Activated CD4-positive, CD25-positive, alpha-beta regulatory T cell (primary cell): ENCODE data around the gene PTOV1.

Source experiments
- DNase-seq, 4 experiments: peaks; one replicate each; lab custom pipeline; 2025; lab: John Stamatoyannopoulos, UW

Gene PTOV1

DNA sequence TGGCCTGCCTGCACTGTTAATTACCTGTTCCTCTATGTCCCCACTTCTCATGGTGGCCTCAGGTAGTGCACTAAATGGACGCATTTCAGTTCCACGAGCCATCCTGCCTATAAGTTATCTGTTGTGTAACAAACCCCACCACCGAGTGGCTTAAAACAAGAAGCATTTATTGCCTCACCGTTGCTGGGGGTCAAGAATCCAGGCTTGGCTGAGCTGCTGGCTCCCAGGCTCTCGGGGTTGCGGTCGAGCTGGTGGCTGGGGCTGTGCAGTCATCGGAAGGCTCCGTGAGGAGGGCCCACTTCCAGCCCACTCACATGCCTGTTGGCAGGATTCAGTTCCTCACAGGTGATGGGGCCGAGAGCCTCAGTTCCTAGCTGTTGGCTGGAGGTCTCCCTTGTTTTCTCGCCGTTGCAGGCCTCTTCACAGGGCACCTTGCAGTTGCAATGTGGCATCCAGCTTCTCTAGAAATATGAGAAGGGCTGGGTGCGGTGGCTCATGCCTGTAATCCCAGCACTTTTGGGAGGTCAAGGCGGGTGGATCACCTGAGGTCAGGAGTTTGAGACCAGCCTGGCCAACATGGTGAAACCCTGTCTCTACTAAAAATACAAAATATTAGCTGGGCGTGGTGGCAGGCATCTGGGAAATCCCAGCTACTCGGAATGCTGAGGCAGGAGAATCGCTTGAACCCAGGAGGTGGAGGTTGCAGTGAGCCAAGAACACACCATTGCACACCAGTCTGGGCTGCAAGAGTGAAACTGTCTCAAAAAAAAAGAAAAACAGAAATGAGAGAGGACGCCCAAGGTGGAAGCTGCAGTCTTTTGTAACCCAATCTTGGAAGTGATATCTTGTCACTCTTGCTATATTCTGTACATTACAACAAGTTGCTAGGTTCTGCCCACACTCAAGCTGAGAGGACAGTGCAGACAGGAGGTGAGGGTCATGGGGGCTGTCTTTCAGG lies 6.5 kb upstream of the PTOV1 start:
- no peak for DNase-seq

DNA sequence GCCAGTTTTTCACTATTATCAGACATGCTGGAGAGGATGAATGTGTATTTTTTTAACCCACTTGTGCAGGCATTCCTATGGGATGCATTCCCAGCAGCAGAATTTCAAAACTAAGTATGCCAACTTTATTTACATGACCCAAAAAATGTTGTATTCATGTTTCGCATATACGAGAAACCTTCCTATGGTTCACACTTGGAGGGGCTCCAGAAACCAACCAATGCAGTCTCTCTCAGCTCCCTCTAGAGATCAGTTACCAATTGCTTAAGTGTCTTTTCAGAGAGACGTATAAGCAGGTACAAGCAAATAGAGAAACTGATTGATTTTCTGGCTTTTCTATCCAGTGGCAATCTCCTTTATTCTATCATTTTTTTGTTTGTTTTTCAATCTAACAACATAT lies 5.5 kb upstream of the PTOV1 start:
- no peak for DNase-seq

DNA sequence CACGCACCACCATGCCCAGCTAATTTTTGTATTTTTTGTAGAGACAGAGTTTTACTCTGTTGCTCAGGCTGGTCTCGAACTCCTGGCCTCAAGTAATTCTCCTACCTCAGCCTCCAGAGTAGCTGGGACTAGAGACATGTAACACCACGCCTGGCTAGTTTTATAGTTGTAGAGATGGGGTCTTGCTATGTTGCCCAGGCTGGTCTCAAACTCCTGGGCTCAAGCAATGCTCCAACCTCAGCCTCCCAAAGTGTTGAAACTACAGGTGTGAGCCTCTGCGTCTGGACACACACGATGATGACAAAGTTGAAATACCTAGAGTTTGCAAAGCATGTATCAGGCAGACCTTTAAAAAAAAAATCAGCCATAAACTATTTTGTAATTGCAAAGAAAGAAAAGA lies 4.6 kb upstream of the PTOV1 start:
- no peak for DNase-seq

DNA sequence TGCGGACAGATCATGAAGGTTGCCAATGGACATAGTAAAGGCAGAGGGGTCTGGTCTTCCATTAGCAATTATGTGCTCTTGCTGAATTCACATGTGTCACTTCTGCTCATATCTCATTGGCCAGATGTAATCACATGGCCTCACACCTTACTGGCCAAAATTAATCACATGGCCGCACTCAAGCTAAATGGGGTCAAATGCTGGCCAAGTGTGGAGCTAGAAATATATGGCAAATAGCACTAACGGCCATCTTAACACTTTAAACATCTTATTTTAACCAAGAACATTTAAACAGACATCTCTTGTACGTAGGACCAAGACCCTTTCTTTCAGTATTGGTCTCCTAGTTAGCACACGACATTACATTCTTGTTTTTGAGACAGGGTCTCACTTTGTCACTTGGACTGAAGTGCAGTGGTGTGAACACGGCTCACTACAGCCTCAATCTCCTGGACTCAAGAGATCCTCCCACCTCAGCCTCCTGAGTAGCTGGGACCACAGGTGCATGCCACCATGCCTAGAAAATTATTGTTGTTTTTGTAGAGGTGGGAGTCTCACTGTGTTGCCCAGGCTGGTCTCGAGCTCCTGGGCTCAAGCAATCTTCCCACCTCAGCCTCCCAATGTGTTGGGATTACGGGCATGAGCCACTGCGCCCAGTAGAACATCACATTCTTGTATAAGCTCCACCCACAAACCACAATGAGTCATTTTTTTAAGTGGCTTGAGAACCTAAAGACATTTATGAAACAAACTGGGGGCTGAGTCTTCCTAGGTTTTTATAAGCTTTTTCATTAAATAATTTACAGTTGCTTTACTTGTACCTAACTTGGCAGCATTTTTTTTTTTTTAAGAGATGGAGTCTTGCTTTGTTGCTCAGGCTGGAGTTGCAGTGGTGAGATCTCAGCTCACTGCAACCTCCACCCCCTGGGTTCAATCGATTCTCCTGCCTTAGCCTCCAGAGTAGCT lies 2.9 kb upstream of the PTOV1 start:
- DNase-seq, result no peak

DNA sequence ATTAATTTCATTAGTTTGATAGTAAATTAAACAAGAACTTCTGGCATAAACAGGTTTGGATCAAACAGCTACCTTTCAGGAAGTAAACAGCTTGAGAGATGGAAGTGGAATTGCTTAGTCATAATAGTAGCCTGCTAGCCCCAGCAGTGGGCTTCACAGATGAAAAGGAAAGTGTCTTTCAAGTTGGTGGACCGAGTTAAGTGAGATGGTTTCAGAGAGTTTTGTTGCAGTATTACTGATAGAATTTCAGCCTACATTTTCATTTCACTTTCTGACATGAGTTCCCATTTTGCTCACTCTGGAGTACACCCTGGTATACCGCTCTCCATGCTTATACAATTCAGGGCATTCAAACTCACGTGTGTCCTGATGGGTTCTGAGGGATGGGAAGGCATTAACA lies 2.0 kb upstream of the PTOV1 start:
- no peak for DNase-seq

DNA sequence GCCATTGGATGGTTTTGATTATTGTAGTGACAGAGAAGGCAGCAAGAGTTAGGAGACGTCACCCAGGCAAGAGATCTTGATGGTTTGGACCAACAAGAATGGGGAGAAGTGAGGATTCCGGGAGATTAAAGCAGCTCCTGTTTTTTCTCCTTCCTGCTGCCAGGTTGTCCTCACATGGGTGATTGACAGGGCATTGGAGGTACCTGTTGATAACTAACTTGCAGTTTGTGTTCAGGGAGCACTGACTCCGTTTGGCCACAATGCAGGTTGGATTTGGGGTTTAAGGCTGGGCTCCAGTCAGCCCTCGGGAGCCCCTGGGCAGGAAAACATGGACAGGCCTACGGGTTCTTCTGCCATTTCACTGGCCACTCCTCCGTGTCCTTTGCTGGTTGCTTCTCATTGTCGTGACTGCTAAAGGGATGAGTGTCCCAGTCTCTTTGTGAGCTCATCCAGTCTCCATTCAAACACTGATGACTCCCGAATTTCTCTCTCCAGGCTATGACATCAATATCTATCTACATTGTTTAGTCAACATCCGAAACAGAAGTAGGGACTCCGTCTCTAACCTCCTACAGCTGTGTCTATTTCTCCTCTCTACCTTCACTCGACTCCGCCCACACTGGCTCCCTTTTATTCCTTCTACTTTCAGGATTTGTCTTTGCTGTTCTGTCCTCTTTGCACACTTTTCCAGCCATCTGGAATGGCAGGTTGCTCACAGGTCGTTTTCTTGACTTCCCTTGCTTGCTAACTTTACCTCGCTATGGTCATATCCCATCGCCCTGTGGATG lies 1.3 kb upstream of the PTOV1 start:
- DNase-seq, result no peak

DNA sequence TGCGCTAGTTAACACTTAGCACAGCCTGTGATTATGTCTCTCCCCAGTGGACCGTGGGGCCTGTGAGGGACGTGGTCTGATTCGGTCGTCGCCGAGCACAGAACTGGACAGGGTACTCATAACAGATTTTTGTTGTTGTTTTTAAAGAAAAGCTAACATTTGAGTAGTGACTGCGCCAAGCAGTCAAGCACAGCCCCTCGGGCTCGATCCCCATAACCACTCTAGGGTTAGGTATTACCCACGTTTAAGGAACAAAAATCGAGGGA lies 805 bp upstream of the PTOV1 start:
- no peak for DNase-seq

DNA sequence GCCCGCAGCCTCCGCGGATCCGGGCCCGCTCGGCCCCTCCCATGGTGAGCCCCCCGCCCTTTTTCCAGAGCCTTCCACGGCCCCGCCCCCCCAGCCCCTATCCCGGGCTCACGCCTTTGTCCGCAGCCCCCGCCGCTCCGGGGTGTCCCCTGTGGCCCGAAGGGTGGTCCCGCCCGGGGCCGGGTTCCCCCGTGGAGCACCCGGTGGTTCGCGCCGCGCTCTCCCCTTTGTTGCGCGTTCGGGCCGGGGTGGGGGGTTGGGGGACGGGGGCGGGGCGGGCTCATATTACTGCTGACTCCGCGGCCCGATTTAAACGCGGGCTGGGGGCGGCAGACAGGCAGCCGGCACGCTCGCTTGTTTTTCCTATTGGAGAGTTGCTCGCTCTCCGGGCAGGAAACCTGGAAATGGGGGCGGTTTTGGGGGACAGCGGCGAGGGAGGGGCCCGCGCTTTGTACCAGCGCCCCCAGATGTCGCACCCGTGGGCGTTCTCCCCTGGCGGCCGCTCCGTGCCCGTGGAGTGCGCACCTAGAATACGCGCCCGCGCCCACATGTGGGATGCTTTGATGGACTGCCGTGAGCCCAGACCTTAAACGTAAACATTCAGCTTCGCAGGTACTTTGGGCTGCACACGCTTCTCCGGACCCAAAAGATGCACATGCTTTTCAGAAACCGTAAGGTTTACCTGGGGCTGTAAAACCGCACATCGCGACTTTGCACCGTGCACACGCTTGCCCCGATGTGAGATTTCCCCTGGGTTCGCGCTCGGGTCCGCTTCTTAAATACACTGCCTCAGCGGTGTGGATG lies 699 bp downstream of the PTOV1 start:
- peak in 1 of 4 experiments; percentile 27 for DNase-seq

DNA sequence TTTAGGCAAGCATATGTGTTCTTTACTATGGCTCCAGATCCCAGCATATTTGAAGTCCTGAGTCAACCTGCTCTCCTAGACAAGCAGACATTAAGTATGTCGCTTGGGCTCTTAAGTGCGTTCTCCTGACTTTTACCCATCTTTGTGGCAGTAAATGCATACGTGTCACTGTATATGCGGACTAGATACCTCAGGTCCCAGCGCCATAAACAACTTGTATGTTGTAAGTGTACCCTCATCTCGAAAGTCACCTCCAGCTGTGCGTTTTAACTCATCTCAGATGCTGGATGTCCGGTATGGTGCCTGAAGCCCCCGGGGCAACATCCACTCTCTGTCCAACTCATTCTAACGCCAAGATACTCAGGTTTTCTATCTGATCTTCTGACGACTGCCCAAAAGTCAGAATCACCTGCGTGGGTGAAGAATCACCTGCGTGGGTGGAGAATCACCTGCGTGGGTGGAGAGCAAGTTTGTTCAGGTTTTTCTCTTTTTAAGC lies 1.7 kb downstream of the PTOV1 start:
- no peak for DNase-seq

DNA sequence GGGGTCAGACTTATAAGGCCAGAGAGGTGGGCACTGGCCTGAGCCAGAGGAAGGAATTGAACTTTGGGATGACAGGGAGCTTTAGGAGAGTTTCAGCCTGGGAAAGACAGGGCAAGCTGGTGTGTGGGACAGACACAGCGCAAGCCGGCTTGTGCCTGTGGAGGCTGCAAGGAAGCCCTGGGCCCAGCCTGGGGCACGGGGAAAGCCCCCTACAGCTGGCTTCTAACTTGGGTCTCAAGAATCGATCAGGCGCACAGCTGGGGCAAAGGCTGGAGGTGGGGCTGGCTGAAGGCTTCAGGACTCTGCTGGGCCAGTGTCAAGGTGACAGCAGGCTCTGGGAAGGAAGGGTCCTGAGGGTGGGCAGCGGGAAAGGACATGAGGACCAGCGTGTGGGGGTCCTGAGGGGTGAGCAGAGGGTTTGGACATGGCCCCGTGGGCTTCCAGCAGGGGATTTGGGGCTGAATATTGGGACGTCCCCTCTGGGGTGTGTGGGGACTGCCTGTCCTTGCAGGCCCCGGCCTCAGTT lies 3.0 kb downstream of the PTOV1 start:
- no peak for DNase-seq

DNA sequence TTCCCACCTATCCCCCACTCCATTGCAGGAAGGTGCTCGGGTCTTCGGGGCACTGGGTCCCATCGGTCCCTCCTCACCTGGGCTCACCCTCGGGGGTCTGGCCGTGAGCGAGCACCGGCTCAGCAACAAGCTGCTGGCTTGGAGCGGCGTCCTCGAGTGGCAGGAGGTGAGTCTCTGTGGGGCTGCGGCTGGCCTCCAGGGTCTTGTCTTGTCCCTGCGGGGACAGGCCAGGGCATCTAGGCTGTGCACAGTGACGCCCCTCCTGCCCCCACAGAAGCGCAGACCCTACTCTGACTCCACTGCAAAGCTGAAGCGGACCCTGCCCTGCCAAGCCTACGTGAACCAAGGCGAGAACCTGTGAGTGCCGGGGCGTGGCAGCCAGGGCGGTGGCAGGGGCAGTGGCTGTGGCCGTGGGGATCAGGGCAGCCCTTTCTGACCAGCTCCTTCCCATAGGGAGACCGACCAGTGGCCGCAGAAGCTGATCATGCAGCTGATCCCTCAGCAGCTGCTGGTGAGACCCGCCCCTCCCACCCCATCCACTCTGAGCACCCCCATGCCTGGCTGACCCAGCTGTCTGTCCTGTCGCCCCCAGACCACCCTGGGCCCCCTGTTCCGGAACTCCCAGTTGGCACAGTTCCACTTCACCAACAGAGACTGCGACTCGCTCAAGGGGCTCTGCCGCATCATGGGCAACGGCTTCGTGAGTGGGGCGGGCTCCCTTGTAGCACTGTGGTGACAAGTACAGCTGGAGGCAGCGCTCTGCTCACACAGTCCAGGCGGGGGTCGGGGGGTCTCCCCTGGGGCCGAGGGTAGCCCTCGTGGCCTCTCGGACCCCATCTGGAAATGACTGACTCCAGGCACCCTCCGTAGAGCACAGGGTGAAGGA lies 3.7 kb downstream of the PTOV1 start:
- DNase-seq, result no peak

DNA sequence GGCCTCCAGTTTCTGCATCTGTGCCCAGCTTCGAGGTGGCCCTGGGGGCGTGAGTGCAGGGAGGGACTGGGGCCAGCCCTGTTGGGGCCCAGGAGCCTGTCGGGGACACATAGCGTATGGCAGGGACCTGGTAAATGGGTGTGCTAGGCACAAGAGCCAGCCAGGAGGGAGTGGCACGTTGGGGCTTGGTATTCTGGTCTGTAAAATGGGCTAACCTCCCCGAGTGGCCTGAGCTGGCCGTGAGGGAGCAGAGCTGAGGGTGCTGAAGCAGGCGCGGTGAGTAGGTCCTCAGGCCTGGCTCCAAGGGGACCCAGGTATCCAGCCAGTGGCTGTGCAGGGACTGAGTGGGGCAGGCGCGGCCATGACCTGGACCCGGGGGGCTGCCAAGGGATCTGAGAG lies 4.3 kb downstream of the PTOV1 start:
- DNase-seq, result no peak

DNA sequence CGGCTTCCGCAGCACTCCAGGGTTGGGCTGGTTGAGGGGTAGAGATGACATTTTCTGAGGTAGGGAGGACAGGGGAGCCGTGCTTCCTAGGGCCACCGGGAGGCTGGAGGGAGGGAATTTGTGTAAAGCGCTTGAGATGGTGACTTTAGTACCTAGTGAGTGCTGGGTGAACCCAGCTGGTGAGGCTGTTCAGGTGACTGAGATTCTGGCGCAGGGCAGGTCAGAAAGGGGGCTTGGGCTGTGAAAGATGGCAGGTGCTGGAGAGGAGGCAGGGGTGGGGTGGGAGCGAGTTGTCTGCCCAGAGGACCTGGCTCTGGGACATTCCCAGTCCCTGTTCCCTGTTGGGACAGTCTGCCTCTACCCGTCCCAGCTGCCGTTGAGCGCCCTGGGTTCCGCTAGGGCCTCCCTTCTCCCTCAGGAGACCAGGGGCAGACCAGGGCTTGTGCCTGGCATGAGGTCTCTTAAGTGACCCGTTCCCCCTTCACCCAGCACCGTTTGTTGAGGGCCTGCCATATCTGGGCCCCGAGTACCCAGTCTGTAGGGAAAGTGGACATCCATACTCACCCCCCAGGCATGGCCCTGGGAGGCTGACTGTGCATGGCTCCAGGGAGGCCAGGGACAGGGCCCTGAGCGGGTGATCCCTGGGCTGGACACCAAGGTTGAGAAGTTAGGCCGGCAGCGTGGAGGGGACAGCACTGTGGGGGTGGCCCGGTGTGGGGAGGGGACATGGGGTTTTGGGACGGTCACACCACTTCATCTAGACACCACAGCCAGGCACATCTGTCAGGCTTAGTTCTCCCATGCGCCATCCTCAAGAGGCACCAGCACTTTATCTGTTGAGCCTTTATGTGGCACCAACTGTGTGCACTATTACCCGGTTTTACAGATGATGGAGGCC lies 5.0 kb downstream of the PTOV1 start:
- no peak for DNase-seq

DNA sequence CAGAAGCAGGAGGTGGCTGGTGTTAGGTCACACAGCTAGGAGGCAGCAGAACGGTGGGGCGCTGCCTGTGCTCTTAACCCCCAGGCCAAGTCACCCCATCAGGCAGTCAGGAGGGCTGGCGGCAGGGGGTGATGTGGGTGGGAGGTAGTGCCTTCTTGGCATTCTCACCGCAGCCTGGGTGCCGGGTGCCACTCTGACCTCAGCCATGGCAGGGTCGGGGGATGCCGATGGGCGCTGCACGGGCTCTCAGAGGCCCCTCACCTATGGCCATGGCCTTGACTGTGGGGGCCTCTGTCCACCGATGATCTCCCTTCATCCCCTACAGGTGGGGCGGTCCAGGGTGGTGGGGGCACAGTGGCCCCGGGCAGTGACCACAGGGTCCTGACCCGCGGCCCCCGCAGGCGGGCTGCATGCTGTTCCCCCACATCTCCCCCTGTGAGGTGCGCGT lies 5.6 kb downstream of the PTOV1 start:
- DNase-seq, result no peak

DNA sequence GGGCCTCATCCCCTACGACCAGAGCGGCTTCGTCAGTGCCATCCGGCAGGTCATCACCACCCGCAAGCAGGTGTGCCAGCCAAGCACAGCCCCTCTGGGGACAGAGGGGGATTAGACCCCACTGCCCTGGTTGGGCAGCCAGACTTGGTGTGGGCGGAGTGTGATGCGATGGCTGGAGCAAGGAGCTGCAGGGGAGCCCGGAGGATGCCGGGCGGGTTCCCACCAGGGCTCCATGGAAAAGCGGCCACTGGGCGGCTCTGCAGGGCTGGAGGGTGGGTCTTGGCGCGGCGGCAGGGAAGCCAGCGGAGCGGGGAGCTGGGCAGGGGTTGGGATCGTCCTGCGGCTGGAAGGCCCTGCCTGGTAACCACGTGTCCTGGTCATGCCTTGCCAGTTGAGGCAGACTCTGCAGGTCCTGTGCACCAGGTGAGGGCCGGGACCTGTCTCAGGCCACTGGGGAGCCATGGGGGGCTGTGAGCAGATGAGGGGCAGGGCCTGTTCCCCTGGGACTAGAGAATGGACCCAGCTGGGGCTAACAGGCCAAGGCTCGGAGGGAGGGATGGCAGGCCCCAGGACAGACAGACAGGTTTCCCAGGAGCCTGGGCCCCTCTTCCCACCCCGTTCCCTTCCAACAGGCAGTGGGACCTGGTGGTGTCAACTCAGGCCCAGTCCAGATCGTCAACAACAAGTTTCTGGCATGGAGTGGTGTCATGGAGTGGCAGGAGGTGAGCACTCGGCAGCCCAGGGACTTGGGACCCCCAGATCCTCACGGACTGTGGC lies 6.3 kb downstream of the PTOV1 start:
- no peak for DNase-seq

DNA sequence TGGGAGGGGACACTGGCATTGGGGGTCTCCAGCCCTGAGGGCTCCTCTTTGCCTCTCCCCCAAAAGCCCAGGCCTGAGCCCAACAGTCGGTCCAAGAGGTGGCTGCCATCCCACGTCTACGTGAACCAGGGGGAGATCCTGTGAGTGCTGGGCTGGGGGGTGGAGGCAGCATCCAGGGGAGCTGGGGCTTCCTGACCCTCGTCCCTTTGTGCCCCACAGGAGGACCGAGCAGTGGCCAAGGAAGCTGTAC lies 6.8 kb downstream of the PTOV1 start:
- no peak for DNase-seq

DNA sequence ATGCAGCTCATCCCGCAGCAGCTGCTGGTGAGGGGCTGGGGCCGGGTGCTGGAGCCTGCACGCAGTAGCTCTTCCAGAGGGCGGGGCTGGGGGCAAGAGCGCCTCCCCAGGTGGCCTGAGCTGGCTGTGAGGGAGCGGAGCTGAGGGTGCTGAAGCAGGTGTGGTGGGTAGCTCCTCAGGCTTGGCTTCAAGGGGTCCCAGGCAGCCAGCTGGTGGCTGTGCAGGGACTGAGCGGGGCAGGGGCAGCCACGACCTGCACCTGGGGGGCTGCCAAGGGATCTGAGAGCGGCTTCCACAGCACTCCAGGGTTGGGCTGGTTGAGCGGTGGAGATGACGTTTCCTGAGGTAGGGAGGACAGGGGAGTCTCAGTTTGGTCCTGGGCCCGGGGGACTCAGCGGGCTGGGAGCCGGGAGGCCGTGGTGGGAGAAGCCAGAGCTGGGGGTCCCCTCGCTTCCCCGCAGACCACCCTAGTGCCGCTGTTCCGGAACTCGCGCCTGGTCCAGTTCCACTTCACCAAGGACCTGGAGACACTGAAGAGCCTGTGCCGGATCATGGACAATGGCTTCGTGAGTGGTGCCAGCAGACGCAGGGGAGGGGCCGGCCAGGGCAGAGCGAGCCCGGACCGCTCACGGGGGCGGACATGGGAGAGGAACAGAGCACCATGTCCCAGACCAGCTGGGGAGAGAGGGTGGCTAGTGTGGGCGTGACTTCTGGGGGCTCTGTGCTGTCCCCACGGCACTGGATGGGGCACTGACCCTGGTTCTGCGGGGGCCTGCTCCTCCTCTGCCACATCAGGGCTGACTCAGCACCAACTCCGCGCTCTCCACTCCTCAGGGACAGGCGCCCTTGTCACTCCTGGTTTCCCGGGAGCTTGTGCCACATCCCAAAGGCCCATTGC lies 7.4 kb downstream of the PTOV1 start:
- no peak for DNase-seq
